GM10248 (cell line): Measurements from ENCODE around the gene KLF2.

Experiments
- CTCF ChIA-PET: fragments of 300-600 bp; sonication (Branson Sonifier 250); formaldehyde crosslinking; extraction: SDS; loops from one replicate; lab custom pipeline; 2021; ENCODE audit warnings: antibody characterized with exemption; lab: Yijun Ruan, JAX
- POLR2A ChIA-PET: fragments of 350-650 bp; sonication (Branson Sonifier 250); formaldehyde crosslinking; extraction: SDS; loops from one replicate; lab custom pipeline; 2020; ENCODE audit warnings: antibody characterized with exemption; lab: Yijun Ruan, JAX
- DNase-seq: peaks from one replicate; pipeline ENCODE4 v3.0.0; 2012; ENCODE audit errors: extremely low spot score
- CTCF ChIP-seq: IDR thresholded peaks from 2 replicates; pipeline ENCODE4 v1.5.1; 2012; ENCODE audit warnings: mild to moderate bottlenecking, low read depth; ENCODE audit errors: extremely low read depth, missing control alignments, control extremely low read depth

The KLF2 gene

DNA sequence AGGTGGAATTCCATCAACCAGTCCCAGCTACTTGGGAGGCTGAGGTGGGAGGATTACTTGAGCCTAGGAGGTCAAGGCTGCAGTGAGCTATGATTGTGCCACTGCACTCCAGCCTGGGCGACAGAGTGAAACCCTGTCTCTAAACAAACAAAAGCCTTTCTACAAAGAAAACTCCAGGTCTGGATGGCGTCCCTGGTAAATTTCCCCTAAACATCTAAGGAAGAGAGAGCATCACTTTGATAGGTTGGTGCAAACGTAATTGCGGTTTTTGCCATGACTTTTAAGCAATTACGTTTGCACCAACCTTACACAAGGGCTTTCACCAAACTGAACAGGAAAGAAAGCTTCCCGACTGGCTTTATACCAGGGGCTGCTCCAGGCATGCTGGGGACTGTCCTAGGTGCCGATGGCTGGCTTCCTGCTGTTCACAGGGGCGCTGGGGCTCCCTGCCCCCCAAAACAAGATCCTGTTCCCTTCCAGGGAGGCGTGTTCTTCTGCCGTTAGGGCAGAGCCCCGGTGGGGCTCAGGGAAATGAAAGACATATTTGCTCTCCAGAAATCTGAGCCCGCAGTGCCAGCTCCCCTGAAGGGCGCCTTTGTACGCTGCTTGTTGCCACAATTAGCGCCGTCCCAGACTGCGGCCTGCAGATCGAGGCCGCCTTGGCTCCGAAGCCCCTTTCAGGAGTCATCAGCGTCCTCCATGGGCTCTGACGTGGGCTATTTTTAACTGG, 38.7 kb upstream of the KLF2 start:
- TF ChIP-seq CTCF = no peak
- POLR2A ChIA-PET = no interaction called here
- CTCF ChIA-PET = no interaction called here
- DNase-seq = no peak

GRCh38 chr19:16288544-16288943, 36.1 kb upstream of the KLF2 start:
- CTCF ChIA-PET = interaction anchor here (1.2 kb wide), 1 partner anchor 25 kb away, joined by 3 read pairs; no protein-coding TSS in a partner anchor

DNA sequence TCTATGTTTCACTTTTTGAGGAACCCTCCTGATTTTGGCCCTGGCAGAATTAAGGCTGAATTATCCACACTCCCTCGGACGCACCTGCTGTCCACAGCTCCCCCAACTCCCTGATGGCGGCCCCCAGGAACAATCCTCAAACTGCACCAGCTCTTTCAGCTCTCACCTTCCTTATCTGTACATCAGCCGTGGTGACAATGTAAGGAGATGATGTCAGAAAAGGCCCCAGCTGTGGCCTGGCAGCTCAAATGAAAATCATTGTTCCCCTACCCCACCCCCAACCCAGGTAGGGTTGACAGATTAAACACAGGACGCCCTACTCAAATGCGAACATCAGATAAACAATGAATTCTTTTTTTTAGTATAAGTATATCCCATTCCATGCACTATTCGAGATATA, 35.0 kb upstream of the KLF2 start:
- DNase-seq = no peak
- CTCF ChIA-PET = interaction anchor here (1.2 kb wide), 1 partner anchor 24 kb away, joined by 3 read pairs; no protein-coding TSS in a partner anchor
- no peak for TF ChIP-seq CTCF
- POLR2A ChIA-PET = no interaction called here

More at GRCh38 chr19:16288544-16288943, 36.1 kb upstream of the KLF2 start:
- no peak for TF ChIP-seq CTCF
- POLR2A ChIA-PET = no interaction called here
- no peak for DNase-seq

- ChIA-PET POLR2A (no interaction called here), CTCF (interaction anchor here (1.4 to 2.0 kb wide), 2 partner anchors 10 to 42 kb away, joined by 4 to 5 read pairs; no protein-coding TSS in a partner anchor)
- TF ChIP-seq CTCF = no peak
- no peak for DNase-seq
Measured at GRCh38 chr19:16290692-16291091, 33.9 kb upstream of the KLF2 start.

DNA sequence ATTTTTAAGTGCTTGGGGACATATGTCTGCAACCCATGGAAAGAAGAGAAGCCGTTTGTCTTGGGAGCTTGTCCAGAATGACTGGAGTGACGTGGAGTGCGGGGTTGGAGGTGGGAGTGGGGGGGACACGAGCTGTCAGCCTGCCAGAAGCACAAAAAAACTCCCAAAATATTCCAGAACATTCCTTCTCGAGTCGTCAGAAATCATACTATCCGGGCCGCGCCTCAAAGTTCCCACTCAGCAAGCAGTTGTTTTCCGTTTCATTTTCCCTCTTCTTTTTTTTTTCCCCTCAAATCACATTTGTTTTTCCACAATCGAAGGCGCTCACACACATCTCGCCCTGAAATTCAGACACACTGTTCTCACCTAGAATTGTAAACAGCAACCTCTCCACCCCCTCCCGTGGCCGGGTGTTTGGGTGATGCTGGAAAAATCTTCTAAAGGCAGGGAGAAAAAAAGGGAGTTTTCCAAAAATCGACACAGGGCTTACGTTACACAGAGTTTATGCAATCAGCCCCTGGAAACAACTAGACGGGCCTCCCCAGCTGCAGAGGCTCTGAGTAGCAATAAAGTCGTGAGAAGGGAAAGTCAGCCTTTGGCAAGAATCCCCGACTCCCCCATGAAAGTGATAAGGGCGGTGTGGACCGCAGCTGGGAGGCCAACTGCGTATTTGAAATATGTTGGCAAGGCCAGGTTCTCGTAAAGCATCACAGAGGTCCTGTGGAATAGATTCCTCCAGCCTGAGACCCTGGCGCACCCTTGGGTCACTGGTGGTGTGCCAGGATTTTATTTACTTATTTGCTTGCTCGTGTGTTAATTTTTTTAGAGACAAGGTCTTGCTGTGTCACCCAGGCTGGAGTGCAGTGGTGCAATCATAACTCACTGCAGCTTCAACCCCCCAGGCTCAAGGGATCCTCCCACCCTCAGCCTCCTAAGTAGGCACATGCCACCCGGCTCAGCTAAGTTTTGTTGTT, 31.2 kb upstream of the KLF2 start:
- DNase-seq = no peak
- TF ChIP-seq CTCF = no peak
- ChIA-PET CTCF (no interaction called here), POLR2A (no interaction called here)

DNA sequence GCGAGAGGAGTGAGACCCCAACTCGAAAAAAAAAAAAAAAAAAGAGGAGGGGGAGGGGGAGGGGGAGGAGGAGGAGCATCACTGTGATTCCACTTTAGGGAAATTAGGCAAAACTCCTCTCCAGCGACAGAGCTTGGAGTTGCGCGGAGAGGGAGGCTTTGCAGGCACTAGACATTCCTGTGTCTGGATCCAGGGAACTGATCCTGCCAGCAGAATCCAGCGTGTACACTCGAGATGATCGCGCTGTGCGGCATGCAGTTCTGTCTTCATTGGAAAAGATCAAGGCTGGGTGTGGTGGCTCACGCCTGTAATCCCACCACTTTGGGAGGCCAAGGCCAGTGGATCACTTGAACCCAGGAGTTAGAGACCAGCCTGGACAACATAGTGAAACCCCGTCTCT, 29.6 kb upstream of the KLF2 start:
- POLR2A ChIA-PET = no interaction called here
- no peak for TF ChIP-seq CTCF
- CTCF ChIA-PET = no interaction called here
- DNase-seq = no peak
